GM21786 (cell line): ENCODE results near the gene BCAS3.

ENCODE experiments used
- ATAC-seq: cut with Tn5 transposase; IDR thresholded peaks from one replicate; pipeline ENCODE4 v1.9.1; 2021; ENCODE audit not compliant: unreplicated experiment

BCAS3 gene

GRCh38 chr17:61389670-61390478 is 712.2 kb downstream of the BCAS3 start:
- no peak for ATAC-seq

GRCh38 chr17:61390479-61390791 is 712.8 kb downstream of the BCAS3 start:
- no peak for ATAC-seq

GRCh38 chr17:61391595-61392291 is 714.1 kb downstream of the BCAS3 start:
- no peak for ATAC-seq

- ATAC-seq: no peak
Measured at GRCh38 chr17:61392679-61393078, 715.0 kb downstream of the BCAS3 start.

GRCh38 chr17:61393550-61393903 is 715.9 kb downstream of the BCAS3 start:
- ATAC-seq: no peak

GRCh38 chr17:61393904-61394629 is 716.4 kb downstream of the BCAS3 start:
- ATAC-seq: no peak

GRCh38 chr17:61394630-61395408 is 717.2 kb downstream of the BCAS3 start:
- no peak for ATAC-seq

GRCh38 chr17:61395409-61395982 is 717.8 kb downstream of the BCAS3 start:
- ATAC-seq: no peak

- ATAC-seq: no peak
Measured at GRCh38 chr17:61395983-61396585, 718.4 kb downstream of the BCAS3 start.

- ATAC-seq: no peak
Measured at GRCh38 chr17:61396586-61397085, 719.0 kb downstream of the BCAS3 start.

- no peak for ATAC-seq
Measured at GRCh38 chr17:61397086-61397842, 719.6 kb downstream of the BCAS3 start.

GRCh38 chr17:61398721-61399130 is 721.1 kb downstream of the BCAS3 start:
- ATAC-seq: no peak

GRCh38 chr17:61399131-61400065 is 721.7 kb downstream of the BCAS3 start, which contains the start of gene TBX2:
Gene TBX2 (plus strand): TSS chr17:61399843. CDS start chr17:61400177, 334 bp downstream.
- ATAC-seq: no peak

- ATAC-seq: no peak
Measured at GRCh38 chr17:61400066-61400716, 722.5 kb downstream of the BCAS3 start.

GRCh38 chr17:61400717-61401388 is 723.2 kb downstream of the BCAS3 start:
- ATAC-seq: no peak

GRCh38 chr17:61401389-61402072 is 723.9 kb downstream of the BCAS3 start:
- ATAC-seq: no peak

- ATAC-seq: no peak
Measured at GRCh38 chr17:61402073-61402541, 724.5 kb downstream of the BCAS3 start.
